ENCODE results near the gene PPIG. TPM values are rescaled to one million over a fixed set of nuclear protein-coding genes. Genes with fewer than 3 reads are reported as not detected.

The PPIG gene
- total and polyA plus RNA-seq, 2 donors (not counting 1 experiment from before 2014, with no cell fraction given): 21.5 to 78.6 TPM

DNA sequence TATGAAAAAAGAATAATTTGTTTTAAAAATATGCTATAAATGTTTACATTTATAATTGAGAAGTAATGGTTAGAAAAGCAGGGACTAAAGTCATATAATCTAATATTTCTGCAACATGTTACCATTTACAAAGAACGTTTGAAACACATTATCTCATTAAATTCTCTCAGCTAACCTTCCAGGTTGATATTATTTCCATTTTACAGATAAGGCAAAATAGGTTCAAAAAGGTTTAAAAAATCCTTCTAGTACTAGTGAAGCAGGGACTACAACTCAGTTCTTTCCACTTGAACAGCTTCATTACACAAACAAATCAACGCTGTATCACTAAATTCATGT is 11.4 kb upstream of the PPIG start:
- Histone ChIP-seq H3K4me3 (ENCODE audit: control extremely low read depth in 1 of 5, extremely low read depth in 1 of 5, insufficient read depth in 1 of 5, low read depth in 2 of 5, low read length in 4 of 5) (peak overlapping the region; percentile 74 to 99 (median 89)), H3K4me2 (replicated peaks; ENCODE audit: low read depth, low read length, poor library complexity, severe bottlenecking) (peak overlapping the region; percentile 75), H3K27ac (ENCODE audit: low read length in 2 of 2) (peak overlapping the region in 1 of 2 donors; percentile 75), H4K20me1 (ENCODE audit: control insufficient read depth, insufficient read depth, low read length, poor library complexity, severe bottlenecking) (no peaks in the 10 kb centered on the region), H3K79me2 (ENCODE audit: control insufficient read depth, insufficient read depth, low read length) (peaks cover 35% of the 10 kb centered on the region), H3K36me3 (replicated peaks in 1 of 2; ENCODE audit: control extremely low read depth in 1 of 2, control insufficient read depth in 1 of 2, extremely low read depth in 1 of 2, insufficient read depth in 2 of 2, low read length in 1 of 2) (no peaks in the 10 kb centered on the region), H3K4me1 (ENCODE audit: control insufficient read depth in 2 of 2, insufficient read depth in 2 of 2, low read length in 2 of 2) (peaks cover 5 to 6% of the 10 kb centered on the region in 2 donors), H3K9ac (ENCODE audit: low read length) (peak overlapping the region; percentile 90), H3K27me3 (replicated peaks in 1 of 4; ENCODE audit: control extremely low read depth in 1 of 4, control insufficient read depth in 3 of 4, insufficient read depth in 4 of 4, low read length in 3 of 4) (no peaks in the 10 kb centered on the region), H3K9me3 (ENCODE audit: control extremely low read depth in 1 of 3, control insufficient read depth in 2 of 3, insufficient read depth in 1 of 3, low read length in 2 of 3) (no peaks in the 10 kb centered on the region), H2AFZ (ENCODE audit: insufficient read depth, low read depth, low read length, poor library complexity, severe bottlenecking) (peak overlapping the region; percentile 98)
- no peaks in the 10 kb centered on the region for H3K27me3 Mint-ChIP-seq
- H3K27ac Mint-ChIP-seq: peak overlapping the region; percentile 88
- intact Hi-C loops (cut with micrococcal nuclease): loop anchor here (1.0 to 10.0 kb wide), 5 partner anchors 12 to 1862 kb away; partner anchors contain the start of genes CFAP210, DCAF17, METTL8 and PHOSPHO2
- ChIA-PET CTCF (interaction anchor here (2.3 kb wide), 1 partner anchor 12 kb away, joined by 14 read pairs; the partner anchor contains the start of gene PPIG), POLR2A (interaction anchor here (2.0 kb wide), 1 partner anchor 12 kb away, joined by 16 read pairs; the partner anchor contains the start of gene PPIG)
- no peaks in the 10 kb centered on the region for H3K9me3 Mint-ChIP-seq (ENCODE audit: insufficient read depth)
- TF ChIP-seq, protein P1, sequence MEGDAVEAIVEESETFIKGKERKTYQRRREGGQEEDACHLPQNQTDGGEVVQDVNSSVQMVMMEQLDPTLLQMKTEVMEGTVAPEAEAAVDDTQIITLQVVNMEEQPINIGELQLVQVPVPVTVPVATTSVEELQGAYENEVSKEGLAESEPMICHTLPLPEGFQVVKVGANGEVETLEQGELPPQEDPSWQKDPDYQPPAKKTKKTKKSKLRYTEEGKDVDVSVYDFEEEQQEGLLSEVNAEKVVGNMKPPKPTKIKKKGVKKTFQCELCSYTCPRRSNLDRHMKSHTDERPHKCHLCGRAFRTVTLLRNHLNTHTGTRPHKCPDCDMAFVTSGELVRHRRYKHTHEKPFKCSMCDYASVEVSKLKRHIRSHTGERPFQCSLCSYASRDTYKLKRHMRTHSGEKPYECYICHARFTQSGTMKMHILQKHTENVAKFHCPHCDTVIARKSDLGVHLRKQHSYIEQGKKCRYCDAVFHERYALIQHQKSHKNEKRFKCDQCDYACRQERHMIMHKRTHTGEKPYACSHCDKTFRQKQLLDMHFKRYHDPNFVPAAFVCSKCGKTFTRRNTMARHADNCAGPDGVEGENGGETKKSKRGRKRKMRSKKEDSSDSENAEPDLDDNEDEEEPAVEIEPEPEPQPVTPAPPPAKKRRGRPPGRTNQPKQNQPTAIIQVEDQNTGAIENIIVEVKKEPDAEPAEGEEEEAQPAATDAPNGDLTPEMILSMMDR (IDR thresholded peaks at IDR 0.05): no peak
- no peak for TF ChIP-seq EZH2 (IDR thresholded peaks at IDR 0.05; ENCODE audit: borderline replicate concordance, insufficient read depth, low read depth, low read length, poor library complexity, severe bottlenecking)
- peak overlapping the region; percentile 96 for H3K4me3 Mint-ChIP-seq
- DNase-seq (no peak), ATAC-seq (ENCODE audit: low read depth) (no peak)
- peaks cover 14% of the 10 kb centered on the region for H3K4me1 Mint-ChIP-seq
- 18% methylated on average over 1 of the region's 2 CpGs for WGBS (ENCODE audit: insufficient coverage)

Measured in B cell (primary cell).